ENCODE data around the gene WBP1L.
"Not testable (repeated sequence)": the region's sequence is repeated elsewhere in the genome, so short reads cannot be mapped to it uniquely, and the experiment has no call there.

Gene WBP1L

DNA sequence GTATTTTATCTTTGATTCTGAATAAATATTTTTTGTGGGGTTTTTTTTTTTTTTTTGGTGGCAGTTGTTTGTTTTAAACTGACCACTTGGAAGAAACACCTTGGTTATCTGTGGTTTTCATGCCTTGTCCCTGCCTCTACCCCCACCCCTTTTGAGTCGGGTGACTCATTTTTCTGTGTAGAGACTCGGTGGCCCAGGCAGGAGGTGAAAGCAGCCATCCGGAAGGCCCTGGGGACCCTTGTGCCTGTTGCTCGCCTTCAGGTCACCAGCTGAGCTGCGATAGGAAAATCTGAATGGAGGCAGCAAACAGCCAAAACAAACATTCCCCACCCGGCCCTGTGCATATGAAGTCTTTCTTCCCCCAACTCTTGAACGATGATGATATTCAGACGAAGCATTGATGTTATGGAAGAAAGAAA lies 70.7 kb downstream of the WBP1L start:
- DNase-seq = no peak

GRCh38 chr10:102814873-102815661 lies 71.3 kb downstream of the WBP1L start:
- DNase-seq = no peak

DNA sequence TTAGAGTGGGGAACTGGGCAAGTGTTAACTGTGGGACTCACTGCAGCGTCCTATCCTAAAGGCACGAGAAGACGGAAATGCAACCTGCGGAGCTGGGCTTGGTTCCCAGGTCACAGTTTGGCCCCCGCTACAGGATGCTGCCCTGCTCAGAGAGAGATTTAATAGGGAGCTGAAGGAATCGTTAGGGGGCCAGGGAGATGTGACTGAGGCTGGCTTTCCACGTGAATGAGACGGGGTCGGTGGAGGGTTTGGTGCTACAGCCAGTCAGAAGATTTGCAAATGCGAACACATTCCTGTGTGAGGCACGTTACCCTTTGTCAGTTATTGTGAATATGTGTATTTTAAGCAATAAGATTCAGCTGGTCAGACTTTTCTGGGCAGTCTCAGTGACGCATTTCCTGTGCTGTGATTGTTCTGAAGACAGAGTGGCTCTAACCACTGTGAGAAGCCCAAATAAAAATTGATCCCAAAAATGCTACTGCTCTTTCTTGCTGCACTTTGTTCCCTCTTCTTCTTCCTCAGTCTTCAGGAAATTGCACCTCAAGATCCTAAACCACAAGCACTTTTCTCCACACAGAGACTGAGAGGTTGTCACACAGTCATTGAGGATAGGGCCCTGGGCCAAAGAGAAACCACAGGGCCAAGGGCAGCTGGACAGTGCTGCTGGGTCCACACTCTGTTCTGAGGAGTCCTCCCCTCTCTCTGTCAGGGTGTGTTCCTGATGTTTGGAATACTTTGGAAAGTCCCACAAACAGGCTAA lies 72.2 kb downstream of the WBP1L start:
- no peak for DNase-seq

- no peak for DNase-seq
These were observed 73.4 kb downstream of the WBP1L start for GRCh38 chr10:102817175-102817574.

- DNase-seq = no peak
These were observed 75.3 kb downstream of the WBP1L start for GRCh38 chr10:102819054-102819453.

GRCh38 chr10:102820008-102820407 lies 76.3 kb downstream of the WBP1L start:
- DNase-seq = not testable (repeated sequence)

DNA sequence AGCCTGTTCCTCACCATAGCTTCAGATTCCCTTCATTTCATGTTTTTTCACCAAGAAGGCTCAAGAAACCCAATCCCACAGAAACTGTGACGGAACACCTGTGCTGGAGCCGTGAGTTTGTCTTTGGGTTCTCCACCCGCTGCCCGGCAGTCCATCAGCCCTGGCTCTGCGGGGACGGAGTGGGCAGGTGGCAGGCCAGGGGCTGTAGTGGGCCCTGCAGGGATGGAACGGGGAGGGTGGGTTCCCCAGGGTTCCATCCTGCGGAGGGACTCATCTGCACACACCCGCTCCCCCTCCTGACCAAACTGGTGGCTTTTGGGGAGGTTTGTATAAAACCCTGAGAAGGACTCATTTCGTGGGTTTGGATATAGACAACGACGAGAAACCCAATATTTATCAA lies 78.5 kb downstream of the WBP1L start:
- no peak for DNase-seq

- DNase-seq = no peak
These were observed 80.9 kb downstream of the WBP1L start for GRCh38 chr10:102824664-102825063.

DNA sequence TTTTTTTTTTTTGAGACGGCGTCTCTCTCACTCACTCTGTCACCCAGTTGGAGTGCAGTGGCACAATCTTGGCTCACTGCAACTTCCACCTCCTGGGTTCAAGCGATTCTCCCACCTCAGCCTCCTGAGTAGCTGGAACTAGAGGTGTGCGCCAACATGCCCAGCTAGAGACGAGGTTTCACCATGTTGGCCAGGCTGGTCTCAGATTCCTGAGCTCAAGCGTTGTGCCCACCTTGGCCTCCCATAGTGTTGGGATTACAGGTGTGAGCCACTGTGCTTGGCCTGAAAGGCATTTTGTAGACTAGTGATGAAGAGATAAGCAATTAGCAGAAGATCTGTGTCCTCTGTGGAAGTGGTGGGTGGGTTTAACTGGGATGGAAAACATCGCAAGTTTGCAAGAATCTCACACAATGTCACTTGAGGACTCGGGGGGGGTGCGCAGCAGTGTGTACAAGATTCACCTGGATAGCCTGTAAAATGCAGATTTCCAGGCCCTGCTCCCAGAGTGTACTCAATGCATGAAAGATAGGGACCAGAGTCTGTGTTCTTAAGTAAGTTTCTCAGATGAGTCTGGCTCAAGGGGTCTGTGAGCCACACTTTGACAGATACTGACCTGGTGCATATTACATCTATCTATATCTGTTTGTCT lies 82.5 kb downstream of the WBP1L start:
- no peak for DNase-seq

DNA sequence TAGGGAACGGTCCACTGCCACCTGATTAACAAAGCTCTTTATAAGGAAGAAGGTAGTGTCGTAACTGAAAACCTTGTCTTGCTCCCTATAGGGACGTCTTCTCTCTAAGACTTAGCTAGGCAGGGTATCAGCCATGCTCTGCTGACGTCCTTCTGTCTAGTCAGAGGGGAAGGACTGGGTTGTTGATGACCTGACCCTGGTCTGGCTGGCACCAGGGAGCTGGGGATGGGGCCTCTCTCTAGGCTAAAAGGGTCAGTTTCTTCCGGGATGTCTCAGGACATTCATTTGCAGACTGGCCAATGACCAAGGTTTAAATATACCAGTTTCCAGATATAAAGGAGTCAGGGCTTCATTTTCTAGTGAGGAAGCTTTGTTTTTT lies 83.8 kb downstream of the WBP1L start:
- DNase-seq = no peak

DNA sequence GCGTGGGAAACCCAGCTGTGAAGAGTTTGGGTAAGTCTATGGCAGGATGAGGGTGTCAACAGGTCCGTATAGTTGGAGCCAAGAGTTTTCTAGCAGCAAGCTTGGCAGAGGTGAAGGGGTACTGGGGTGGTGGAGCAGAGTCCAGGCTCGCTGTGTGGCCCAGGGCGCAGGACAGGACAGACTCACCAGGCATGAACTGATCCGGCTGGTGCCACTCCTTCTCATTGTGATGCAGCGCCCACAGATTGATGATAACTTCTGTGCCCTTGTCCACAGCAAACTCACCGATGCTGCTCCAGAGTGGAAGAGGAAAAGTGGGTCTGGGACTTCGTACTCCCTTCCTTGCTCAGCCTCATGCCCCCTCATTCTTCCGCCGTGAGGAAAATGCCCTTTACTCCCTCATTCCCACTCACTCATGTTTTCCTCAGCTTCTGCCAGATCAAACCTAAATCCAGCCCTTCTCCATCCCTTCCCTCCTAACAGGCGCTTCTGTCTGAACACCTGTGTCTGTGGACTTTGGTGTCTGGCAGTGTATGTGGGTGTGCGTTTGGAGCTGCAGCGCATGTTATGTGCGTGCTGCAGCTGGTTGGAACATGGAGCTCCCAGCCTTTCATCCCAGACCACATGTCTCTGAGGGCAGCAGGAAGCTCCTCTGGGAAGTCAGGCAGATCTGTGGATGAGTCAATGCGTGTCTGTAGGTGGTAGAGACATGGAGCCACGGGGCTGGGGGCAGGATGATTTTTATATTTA lies 87.7 kb downstream of the WBP1L start:
- no peak for DNase-seq

DNA sequence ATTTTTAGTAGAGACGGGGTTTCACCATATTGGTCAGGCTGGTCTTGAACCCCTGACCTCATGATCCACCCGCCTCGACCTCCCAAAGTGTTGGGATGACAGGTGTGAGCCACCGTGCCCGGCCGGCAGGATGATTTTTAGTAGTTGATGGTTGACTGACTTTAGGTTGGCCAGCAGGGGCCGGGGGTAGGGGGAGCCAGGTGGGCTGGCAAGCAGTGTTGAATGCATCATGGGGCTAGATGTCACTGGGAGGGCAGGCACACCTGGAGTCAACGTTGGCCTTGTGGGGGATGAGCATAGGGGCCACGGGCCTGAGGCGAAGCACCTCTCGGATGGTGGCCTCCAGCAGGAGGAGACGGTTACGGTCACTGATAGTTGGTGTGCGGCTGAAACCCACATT lies 88.5 kb downstream of the WBP1L start:
- DNase-seq = no peak

GRCh38 chr10:102832987-102833386 lies 89.2 kb downstream of the WBP1L start:
- no peak for DNase-seq

- DNase-seq = no peak
These were observed 90.4 kb downstream of the WBP1L start for GRCh38 chr10:102834143-102834542.

DNA sequence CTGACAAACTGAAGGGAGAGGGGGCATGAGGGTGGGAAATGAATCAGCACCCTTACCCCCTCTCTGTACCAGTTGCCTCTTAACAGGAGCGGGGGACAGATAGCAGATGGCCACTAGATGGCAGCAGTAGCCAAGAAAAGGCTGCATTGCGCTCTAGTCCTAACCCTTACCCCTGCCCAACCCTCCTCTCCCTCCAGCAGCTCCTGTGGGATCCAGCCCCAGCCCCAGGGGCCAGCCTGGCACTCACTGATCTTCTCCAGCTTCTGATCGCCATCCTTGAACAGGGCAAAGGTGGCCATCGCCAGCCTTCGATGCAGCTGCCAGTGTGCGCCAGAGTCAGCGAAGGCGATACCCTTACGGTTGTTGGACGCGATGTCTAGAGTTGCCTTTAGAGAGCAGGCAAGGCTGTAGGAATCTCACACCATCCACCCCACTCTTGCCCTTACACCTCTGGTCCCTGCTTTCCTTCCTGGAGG lies 91.3 kb downstream of the WBP1L start:
- DNase-seq = peak; percentile 67

DNA sequence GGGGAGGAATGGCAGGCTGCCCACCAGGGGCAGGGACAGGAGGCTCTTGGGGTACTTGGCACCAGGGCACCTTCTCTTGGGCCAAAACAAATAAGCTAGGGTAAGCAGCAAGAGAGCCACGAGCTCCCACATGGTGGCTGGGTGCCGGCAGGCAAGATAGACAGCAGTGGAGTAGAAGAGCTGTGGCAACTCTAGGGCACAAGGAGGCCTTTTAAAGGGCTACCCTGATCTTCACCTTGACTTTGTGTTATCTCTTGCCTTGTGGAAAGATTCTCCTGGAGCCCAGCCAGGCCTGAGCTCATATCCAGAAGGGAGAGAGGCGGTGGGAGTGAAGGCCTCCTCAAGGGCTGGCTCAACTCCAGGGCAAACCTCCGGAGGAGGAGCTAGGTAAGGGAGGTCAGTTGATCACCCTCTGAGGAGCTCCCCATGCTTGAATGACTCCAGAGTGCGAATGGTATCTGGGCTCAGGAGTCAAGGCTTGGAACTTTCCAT lies 93.5 kb downstream of the WBP1L start, which contains the start of gene CYP17A1:
Gene CYP17A1 (minus strand): TSS at position 184 of the 492 bp plus-strand sequence. CDS start 52 bp downstream, at position 132.
- DNase-seq = no peak

DNA sequence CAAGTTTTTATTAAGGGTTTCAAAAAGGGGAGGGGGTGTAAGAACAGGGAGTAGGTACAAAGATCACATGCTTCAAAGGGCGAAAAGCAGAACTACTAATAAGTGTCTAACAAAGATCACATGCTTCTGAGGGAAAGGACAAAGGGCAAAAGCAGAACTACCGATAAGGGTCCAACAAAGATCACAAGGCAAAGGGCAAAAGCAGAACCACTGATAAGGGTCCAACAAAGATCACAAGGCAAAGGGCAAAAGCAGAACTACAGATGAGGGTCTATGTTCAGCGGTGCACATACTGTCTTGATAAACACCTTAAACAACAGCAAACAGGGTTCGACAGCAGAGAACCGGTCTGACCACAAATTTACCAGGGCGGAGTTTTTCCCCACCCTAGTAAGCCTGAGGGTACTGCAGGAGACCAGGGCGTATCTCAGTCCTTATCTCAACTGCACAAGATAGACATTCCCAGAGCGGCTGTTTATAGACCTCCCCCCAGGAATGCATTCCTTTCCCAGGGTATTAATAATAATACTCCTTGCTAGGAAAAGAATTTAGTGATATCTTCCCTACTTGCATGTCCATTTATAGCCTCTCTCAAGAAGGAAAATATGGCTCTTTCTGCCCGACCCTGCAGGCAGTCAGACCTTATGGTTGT lies 94.7 kb downstream of the WBP1L start:
- DNase-seq = not testable (repeated sequence)

DNA sequence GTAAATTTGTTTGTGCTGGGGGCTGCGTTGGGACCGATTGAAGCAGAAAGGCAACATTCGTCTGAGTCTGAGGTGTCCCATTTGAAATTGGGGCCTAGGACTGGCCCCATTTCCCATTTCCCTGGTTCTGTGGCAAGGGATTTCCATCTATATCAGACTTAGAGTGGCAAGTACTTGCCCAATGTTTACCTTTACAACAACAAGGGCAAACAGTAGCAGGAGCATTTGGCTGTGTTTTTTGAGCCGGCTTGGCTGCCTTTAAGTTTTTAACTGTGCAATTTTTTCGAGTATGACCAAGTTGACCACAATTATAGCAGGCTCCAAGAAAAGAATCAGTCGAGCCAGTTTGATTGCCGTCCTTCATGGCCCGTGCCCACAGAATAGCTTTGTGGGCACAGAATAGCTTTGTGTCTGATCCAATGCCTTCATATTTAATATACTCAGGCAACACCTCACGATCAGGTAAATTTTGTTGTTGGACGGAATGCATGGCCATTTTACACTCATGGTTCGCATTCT lies 98.1 kb downstream of the WBP1L start:
- DNase-seq = no peak

DNA sequence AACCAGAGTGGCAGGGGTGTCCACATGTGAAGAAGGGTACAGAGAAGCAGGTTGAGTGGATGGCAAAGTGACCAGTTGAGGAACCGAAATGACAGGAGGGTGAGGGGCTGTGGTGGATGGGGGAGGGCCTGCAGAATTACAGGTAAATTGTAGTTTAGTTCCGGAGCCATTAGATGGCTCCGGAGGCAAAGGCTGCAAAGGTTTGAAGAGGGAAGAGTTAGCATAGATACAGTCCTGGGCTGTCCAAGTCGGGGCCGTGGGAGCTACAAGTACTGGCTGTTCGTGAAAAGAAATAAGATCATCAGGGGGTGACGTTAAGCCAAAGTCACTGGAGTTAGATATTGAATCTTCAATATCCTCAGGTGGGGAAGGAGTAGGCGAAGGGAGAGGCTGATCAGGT lies 99.4 kb downstream of the WBP1L start:
- not testable (repeated sequence) for DNase-seq

GRCh38 chr10:102844190-102844776 lies 100.5 kb downstream of the WBP1L start:
- not testable (repeated sequence) for DNase-seq

- DNase-seq = no peak
These were observed 101.7 kb downstream of the WBP1L start for GRCh38 chr10:102845352-102845902.
